ENCODE results near the gene VCX3B. TPM values are rescaled to one million over a fixed set of nuclear protein-coding genes. Genes with fewer than 3 reads are reported as not detected.

Gene VCX3B
- not detected in 2 replicates for total RNA-seq

DNA sequence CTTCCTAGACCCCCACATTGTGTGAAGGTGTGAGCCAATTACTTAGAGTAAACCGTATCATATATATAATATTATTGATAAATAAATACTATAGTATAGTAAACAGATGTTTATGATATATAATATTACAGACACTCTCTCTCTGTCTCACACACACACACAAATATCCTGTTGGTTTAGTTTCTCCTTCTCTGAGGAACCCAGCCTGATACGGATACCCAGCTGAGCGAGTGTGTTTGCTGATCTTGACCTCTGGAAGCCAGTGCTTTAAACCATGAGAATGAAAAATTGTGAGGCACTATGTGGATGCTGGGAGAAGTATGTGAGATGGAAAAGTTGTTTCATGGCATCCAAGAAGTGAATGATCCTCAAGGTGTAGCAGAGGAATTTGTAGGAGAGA is at the start of gene VCX3B:
TSS of gene VCX3B (plus strand) at position 301 of the 400 bp plus-strand sequence. CDS start 621 bp downstream, outside the sequence.

